WTC11 (cell line): Measurements from ENCODE around the gene SELENOK. TPM values are rescaled to one million over a fixed set of nuclear protein-coding genes. Genes with fewer than 3 reads are reported as not detected.

ENCODE experiments used
- ATAC-seq: fragments of 200-7000 bp; cut with Tn5 transposase; 2 replicates; pipeline ENCODE4 v1.10.0; 2021; ENCODE audit warnings: mild to moderate bottlenecking, moderate library complexity
- CTCF ChIA-PET: fragments of 300-600 bp; sonication (Branson Sonifier 250); formaldehyde crosslinking; loops from one replicate; lab custom pipeline; 2021; ENCODE audit warnings: antibody characterized with exemption; lab: Charles Lee
- POLR2A ChIA-PET: fragments of 350-600 bp; sonication (Branson Sonifier 250); formaldehyde crosslinking; loops from one replicate; lab custom pipeline; 2021; ENCODE audit warnings: antibody characterized with exemption; lab: Charles Lee
- DNase-seq: peaks from one replicate; pipeline ENCODE4 v3.0.0; 2021; ENCODE audit warnings: low spot score
- H3K27ac Mint-ChIP-seq: 2 replicates; pipeline ENCODE4 v1.8.0; 2021; ENCODE audit warnings: mixed read lengths
- H3K27me3 Mint-ChIP-seq: 2 replicates; pipeline ENCODE4 v1.8.0; 2021; ENCODE audit warnings: low read depth, mild to moderate bottlenecking, moderate library complexity, mixed read lengths
- H3K36me3 Mint-ChIP-seq: 2 replicates; pipeline ENCODE4 v1.8.0; 2021; ENCODE audit warnings: mixed read lengths
- H3K4me1 Mint-ChIP-seq: 2 replicates; pipeline ENCODE4 v1.8.0; 2022; ENCODE audit warnings: mixed read lengths
- H3K4me3 Mint-ChIP-seq: 2 replicates; pipeline ENCODE4 v1.8.0; 2021; ENCODE audit warnings: mild to moderate bottlenecking, moderate library complexity, mixed read lengths
- H3K9me3 Mint-ChIP-seq: 2 replicates; pipeline ENCODE4 v1.8.0; 2021; ENCODE audit warnings: mixed read lengths
- CBFB ChIP-seq: sonication (generic); formaldehyde crosslinking; IDR thresholded peaks from 2 replicates; pipeline ENCODE4 v1.8.1; 2022; ENCODE audit warnings: mild to moderate bottlenecking, low read depth, missing genetic modification reagents
- ELF4 ChIP-seq: sonication (generic); formaldehyde crosslinking; IDR thresholded peaks from 2 replicates; pipeline ENCODE4 v1.8.1; 2022; ENCODE audit warnings: low read depth, mild to moderate bottlenecking, moderate library complexity, missing genetic modification reagents
- ETV6 ChIP-seq: sonication (generic); formaldehyde crosslinking; IDR thresholded peaks from 2 replicates; pipeline ENCODE4 v1.8.1; 2022; ENCODE audit warnings: mild to moderate bottlenecking, missing genetic modification reagents
- FOXP1 ChIP-seq: sonication (generic); formaldehyde crosslinking; IDR thresholded peaks from 2 replicates; pipeline ENCODE4 v1.8.0; 2022; ENCODE audit warnings: missing genetic modification reagents, mild to moderate bottlenecking, moderate library complexity, borderline replicate concordance
- FOXP4 ChIP-seq: sonication (generic); formaldehyde crosslinking; IDR thresholded peaks from 2 replicates; pipeline ENCODE4 v1.8.0; 2022; ENCODE audit warnings: mild to moderate bottlenecking, missing genetic modification reagents
- GABPB1 ChIP-seq: sonication (generic); formaldehyde crosslinking; IDR thresholded peaks from 2 replicates; pipeline ENCODE4 v1.8.1; 2023; ENCODE audit warnings: mild to moderate bottlenecking, missing genetic modification reagents
- GRHL2 ChIP-seq: fragments of 250-450 bp; sonication (Bioruptor Pico); IDR thresholded peaks from 2 replicates; pipeline ENCODE4 v1.8.0; 2022; ENCODE audit warnings: mild to moderate bottlenecking, moderate library complexity; ENCODE audit not compliant: insufficient replicate concordance, severe bottlenecking
- GTF2I ChIP-seq: fragments of 250-450 bp; sonication (Bioruptor Pico); conservative IDR thresholded peaks from 2 replicates; pipeline ENCODE4 v1.4.0; 2021; ENCODE audit warnings: mild to moderate bottlenecking
- IRF1 ChIP-seq: sonication (generic); formaldehyde crosslinking; IDR thresholded peaks from 2 replicates; pipeline ENCODE4 v1.8.0; 2023; ENCODE audit warnings: missing genetic modification reagents
- IRF2 ChIP-seq: sonication (generic); formaldehyde crosslinking; IDR thresholded peaks from 2 replicates; pipeline ENCODE4 v1.8.0; 2022; ENCODE audit warnings: low read depth, missing genetic modification reagents, borderline replicate concordance
- JAZF1 ChIP-seq: fragments of 250-450 bp; sonication (Bioruptor Pico); IDR thresholded peaks from 2 replicates; pipeline ENCODE4 v1.9.0; 2021; ENCODE audit warnings: moderate library complexity, mild to moderate bottlenecking, inconsistent platforms
- NR1H2 ChIP-seq: sonication (generic); formaldehyde crosslinking; IDR thresholded peaks from 2 replicates; pipeline ENCODE4 v1.9.0; 2021; ENCODE audit warnings: mild to moderate bottlenecking, moderate library complexity, missing genetic modification reagents
- NR2C2 ChIP-seq: sonication (generic); formaldehyde crosslinking; IDR thresholded peaks from 2 replicates; pipeline ENCODE4 v1.8.0; 2022; ENCODE audit warnings: mild to moderate bottlenecking, missing genetic modification reagents
- OVOL2 ChIP-seq: fragments of 250-450 bp; sonication (Bioruptor Pico); IDR thresholded peaks from 2 replicates; pipeline ENCODE4 v1.9.0; 2021; ENCODE audit warnings: mild to moderate bottlenecking, borderline replicate concordance
- SOX15 ChIP-seq: fragments of 250-450 bp; sonication (Bioruptor Pico); IDR thresholded peaks from 2 replicates; pipeline ENCODE4 v1.9.0; 2021; ENCODE audit warnings: mild to moderate bottlenecking
- TEAD4 ChIP-seq: sonication (generic); formaldehyde crosslinking; IDR thresholded peaks from 2 replicates; pipeline ENCODE4 v1.8.0; 2022; ENCODE audit warnings: mild to moderate bottlenecking, missing genetic modification reagents
- ZNF121 ChIP-seq: sonication (generic); formaldehyde crosslinking; IDR thresholded peaks from 2 replicates; pipeline ENCODE4 v1.8.0; 2023; ENCODE audit warnings: missing genetic modification reagents
- ZNF263 ChIP-seq: sonication (generic); formaldehyde crosslinking; IDR thresholded peaks from 2 replicates; pipeline ENCODE4 v1.8.1; 2022; ENCODE audit warnings: low read depth, mild to moderate bottlenecking, moderate library complexity, missing genetic modification reagents
- ZNF416 ChIP-seq: fragments of 250-450 bp; sonication (Bioruptor Pico); IDR thresholded peaks from 2 replicates; pipeline ENCODE4 v1.9.0; 2021; ENCODE audit warnings: mild to moderate bottlenecking, inconsistent platforms
- ZSCAN18 ChIP-seq: fragments of 250-450 bp; sonication (Bioruptor Pico); IDR thresholded peaks from 2 replicates; pipeline ENCODE4 v2.1.2; 2022; ENCODE audit warnings: mild to moderate bottlenecking, moderate library complexity
- total RNA-seq: library from RNA; stranded (reverse); gene quantifications from 3 replicates; pipeline ENCODE4 v1.2.3, GENCODE V29; 2021
- TF ChIP-seq, protein P1 (sequence below): sonication (generic); formaldehyde crosslinking; IDR thresholded peaks from 2 replicates; pipeline ENCODE4 v1.8.1; 2022; ENCODE audit warnings: missing genetic modification reagents, borderline replicate concordance
- TF ChIP-seq, protein P2 (sequence below): fragments of 250-450 bp; sonication (Bioruptor Pico); IDR thresholded peaks from 2 replicates; pipeline ENCODE4 v1.9.0; 2021; ENCODE audit warnings: mild to moderate bottlenecking
- TF ChIP-seq, protein P3 (sequence below): sonication (generic); formaldehyde crosslinking; IDR thresholded peaks from 2 replicates; pipeline ENCODE4 v1.8.0; 2022; ENCODE audit warnings: mild to moderate bottlenecking, missing genetic modification reagents

SELENOK gene
- total RNA-seq, 1 experiment from 2014 or later, result 38.7 TPM

DNA sequence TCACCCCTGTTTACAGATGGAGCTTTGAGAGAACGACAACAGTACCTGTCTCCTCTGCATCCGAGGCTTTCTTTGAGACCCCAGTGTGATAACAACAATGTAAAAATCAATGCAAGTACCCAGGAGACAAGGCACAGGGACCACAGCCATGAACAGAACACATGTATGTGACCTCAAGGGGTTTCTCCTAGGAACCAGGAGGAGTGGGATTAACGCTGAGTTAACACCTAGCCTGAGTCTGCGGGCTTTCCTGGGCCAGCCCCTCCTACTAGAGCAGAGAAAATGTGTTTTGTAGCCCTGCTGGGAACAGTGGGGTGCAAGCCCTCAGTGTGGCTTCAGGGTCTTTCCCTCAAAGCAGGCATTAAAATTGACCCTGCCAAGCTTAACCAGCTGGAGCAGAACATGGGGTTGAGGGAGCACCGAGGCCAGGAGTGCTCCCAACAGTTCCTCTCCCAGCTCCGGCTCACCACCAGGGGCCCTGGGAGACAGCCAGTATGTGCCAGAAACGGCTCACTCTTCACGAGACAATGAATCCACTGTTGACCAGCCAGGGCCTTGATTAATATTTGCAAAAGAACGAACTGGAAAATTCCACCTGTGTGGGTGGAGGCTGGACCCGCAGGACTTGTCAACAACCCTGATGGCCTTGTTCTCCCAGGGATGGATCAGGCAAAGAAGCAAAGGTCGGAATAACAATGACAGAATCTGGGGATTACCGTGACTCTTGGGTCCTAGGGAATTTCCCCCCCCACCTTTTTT is 49.0 kb downstream of the SELENOK start:
- H3K36me3 Mint-ChIP-seq, result peaks cover 2% of the 10 kb centered on the region; the same call in 1 of the 2 replicates
- H3K4me3 Mint-ChIP-seq, result no peak overlapping the region
- peaks cover 12% of the 10 kb centered on the region for H3K27me3 Mint-ChIP-seq
- ATAC-seq (no peak), DNase-seq (peak; percentile 31)
- ChIA-PET POLR2A (interaction anchor here (0.6 to 1.0 kb wide), 2 partner anchors 15 to 34 kb away, joined by 3 to 4 read pairs; no protein-coding TSS in a partner anchor), CTCF (interaction anchor here (1.0 kb wide), 1 partner anchor 26 kb away, joined by 3 read pairs; no protein-coding TSS in a partner anchor)
- peak overlapping the region; percentile 14 for H3K27ac Mint-ChIP-seq
- H3K9me3 Mint-ChIP-seq, result no peaks in the 10 kb centered on the region
- peaks cover 40% of the 10 kb centered on the region for H3K4me1 Mint-ChIP-seq
- TF ChIP-seq IRF1 (CRISPR knock-in tag), result no peak
- TF ChIP-seq ETV6 (CRISPR knock-in tag), result no peak
- TF ChIP-seq FOXP4 (CRISPR knock-in tag), result peak; percentile 24; the same call in 1 of the 2 replicates
- peak; percentile 98 for TF ChIP-seq ZNF263 (CRISPR knock-in tag)
- no peak for TF ChIP-seq ZNF121 (CRISPR knock-in tag)
- TF ChIP-seq, protein P1, sequence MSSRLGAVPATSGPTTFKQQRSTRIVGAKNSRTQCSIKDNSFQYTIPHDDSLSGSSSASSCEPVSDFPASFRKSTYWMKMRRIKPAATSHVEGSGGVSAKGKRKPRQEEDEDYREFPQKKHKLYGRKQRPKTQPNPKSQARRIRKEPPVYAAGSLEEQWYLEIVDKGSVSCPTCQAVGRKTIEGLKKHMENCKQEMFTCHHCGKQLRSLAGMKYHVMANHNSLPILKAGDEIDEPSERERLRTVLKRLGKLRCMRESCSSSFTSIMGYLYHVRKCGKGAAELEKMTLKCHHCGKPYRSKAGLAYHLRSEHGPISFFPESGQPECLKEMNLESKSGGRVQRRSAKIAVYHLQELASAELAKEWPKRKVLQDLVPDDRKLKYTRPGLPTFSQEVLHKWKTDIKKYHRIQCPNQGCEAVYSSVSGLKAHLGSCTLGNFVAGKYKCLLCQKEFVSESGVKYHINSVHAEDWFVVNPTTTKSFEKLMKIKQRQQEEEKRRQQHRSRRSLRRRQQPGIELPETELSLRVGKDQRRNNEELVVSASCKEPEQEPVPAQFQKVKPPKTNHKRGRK (CRISPR knock-in tag), result no peak
- TF ChIP-seq ZSCAN18 (CRISPR knock-in tag), result no peak
- TF ChIP-seq, protein P2, sequence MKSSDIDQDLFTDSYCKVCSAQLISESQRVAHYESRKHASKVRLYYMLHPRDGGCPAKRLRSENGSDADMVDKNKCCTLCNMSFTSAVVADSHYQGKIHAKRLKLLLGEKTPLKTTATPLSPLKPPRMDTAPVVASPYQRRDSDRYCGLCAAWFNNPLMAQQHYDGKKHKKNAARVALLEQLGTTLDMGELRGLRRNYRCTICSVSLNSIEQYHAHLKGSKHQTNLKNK (CRISPR knock-in tag), result no peak

- Mint-ChIP-seq H3K4me3 (no peak overlapping the region), H3K27ac (0 out of 2 replicates have a peak overlapping the region, but pooled peaks have one; percentile 33), H3K27me3 (no peaks in the 10 kb centered on the region), H3K9me3 (no peaks in the 10 kb centered on the region), H3K36me3 (peaks cover 2% of the 10 kb centered on the region; the same call in 1 of the 2 replicates), H3K4me1 (peaks cover 35% of the 10 kb centered on the region)
- DNase-seq, result no peak
- TF ChIP-seq NR1H2, result no peak
- TF ChIP-seq GABPB1 (CRISPR knock-in tag), result no peak
- no peak for TF ChIP-seq FOXP1 (CRISPR knock-in tag)
- TF ChIP-seq CBFB (CRISPR knock-in tag), result no peak
- TF ChIP-seq, protein P3, sequence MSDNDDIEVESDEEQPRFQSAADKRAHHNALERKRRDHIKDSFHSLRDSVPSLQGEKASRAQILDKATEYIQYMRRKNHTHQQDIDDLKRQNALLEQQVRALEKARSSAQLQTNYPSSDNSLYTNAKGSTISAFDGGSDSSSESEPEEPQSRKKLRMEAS (CRISPR knock-in tag), result no peak
- TF ChIP-seq ZNF263 (CRISPR knock-in tag), result no peak
- TF ChIP-seq GTF2I (CRISPR knock-in tag), result no peak
- no peak for TF ChIP-seq GRHL2
- TF ChIP-seq SOX15 (CRISPR knock-in tag), result no peak
- no peak for TF ChIP-seq OVOL2
- TF ChIP-seq TEAD4 (CRISPR knock-in tag), result no peak
- no peak for TF ChIP-seq ZNF416 (CRISPR knock-in tag)
- TF ChIP-seq JAZF1 (CRISPR knock-in tag), result no peak
- no peak for TF ChIP-seq ELF4 (CRISPR knock-in tag)
- TF ChIP-seq NR2C2, result no peak
- no peak for TF ChIP-seq IRF2 (CRISPR knock-in tag)
- ChIA-PET POLR2A (no interaction called here), CTCF (no interaction called here)
- no peak for ATAC-seq
Measured at GRCh38 chr3:53841296-53841695, 50.4 kb downstream of the SELENOK start.
